GM21390 (cell line): ENCODE data around the gene TBC1D30.

Experiments
- ATAC-seq: cut with Tn5 transposase; IDR thresholded peaks from one replicate; pipeline ENCODE4 v1.9.1; 2021; ENCODE audit not compliant: unreplicated experiment

TBC1D30 gene

GRCh38 chr12:64907097-64907496 is 82.7 kb downstream of the TBC1D30 start:
- no peak for ATAC-seq

GRCh38 chr12:64909124-64909523 is 84.7 kb downstream of the TBC1D30 start:
- ATAC-seq, result no peak

- no peak for ATAC-seq
Observed at GRCh38 chr12:64911081-64911480, 86.6 kb downstream of the TBC1D30 start.

GRCh38 chr12:64911912-64912311 is 87.5 kb downstream of the TBC1D30 start:
- ATAC-seq, result no peak

GRCh38 chr12:64912516-64913255 is 88.2 kb downstream of the TBC1D30 start:
- no peak for ATAC-seq

GRCh38 chr12:64915242-64915641 is 90.8 kb downstream of the TBC1D30 start:
- ATAC-seq, result no peak

- no peak for ATAC-seq
Observed at GRCh38 chr12:64916411-64917261, 92.2 kb downstream of the TBC1D30 start.

- ATAC-seq, result no peak
Observed at GRCh38 chr12:64918344-64918743, 93.9 kb downstream of the TBC1D30 start.

GRCh38 chr12:64918801-64919200 is 94.4 kb downstream of the TBC1D30 start:
- no peak for ATAC-seq

- no peak for ATAC-seq
Observed at GRCh38 chr12:64922853-64923252, 98.4 kb downstream of the TBC1D30 start.

- no peak for ATAC-seq
Observed at GRCh38 chr12:64923536-64923935, 99.1 kb downstream of the TBC1D30 start.
